ENCODE measurements around the gene OGFR. TPM values are rescaled to one million over a fixed set of nuclear protein-coding genes. Genes with fewer than 3 reads are reported as not detected.

Gene OGFR
- total RNA-seq, 1 donor from 2014 or later, result 31.0 TPM

DNA sequence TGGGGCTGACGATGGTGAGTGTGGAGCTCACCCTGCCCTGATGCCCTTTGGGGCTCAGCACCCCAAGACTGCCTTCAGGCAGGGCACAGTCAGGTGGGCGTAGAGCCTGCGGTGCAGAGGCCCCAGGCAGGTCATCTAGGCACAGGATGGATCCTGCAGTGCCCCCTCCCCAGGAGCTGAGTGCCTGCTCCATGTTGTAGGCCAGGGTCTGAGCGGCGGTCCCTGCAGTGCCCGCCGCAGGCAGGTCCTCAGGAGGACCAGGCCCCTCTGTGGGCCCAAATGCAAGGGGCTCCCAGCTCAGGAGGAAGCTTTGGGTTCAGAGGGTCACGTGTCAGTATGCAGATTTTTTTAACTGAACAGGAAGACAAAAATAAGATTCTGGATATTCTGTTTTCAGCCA, 5.6 kb upstream of the OGFR start:
- no peak overlapping the region for H3K4me3 Mint-ChIP-seq (ENCODE audit: low read depth)
- TF ChIP-seq, protein P1, sequence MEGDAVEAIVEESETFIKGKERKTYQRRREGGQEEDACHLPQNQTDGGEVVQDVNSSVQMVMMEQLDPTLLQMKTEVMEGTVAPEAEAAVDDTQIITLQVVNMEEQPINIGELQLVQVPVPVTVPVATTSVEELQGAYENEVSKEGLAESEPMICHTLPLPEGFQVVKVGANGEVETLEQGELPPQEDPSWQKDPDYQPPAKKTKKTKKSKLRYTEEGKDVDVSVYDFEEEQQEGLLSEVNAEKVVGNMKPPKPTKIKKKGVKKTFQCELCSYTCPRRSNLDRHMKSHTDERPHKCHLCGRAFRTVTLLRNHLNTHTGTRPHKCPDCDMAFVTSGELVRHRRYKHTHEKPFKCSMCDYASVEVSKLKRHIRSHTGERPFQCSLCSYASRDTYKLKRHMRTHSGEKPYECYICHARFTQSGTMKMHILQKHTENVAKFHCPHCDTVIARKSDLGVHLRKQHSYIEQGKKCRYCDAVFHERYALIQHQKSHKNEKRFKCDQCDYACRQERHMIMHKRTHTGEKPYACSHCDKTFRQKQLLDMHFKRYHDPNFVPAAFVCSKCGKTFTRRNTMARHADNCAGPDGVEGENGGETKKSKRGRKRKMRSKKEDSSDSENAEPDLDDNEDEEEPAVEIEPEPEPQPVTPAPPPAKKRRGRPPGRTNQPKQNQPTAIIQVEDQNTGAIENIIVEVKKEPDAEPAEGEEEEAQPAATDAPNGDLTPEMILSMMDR (IDR thresholded peaks at IDR 0.05; ENCODE audit: unreplicated experiment), result no peak
- H3K27ac Mint-ChIP-seq, result no peak overlapping the region
- peaks cover 9% of the 10 kb centered on the region for H3K27me3 Mint-ChIP-seq
- no peaks in the 10 kb centered on the region for H3K9me3 Mint-ChIP-seq (ENCODE audit: low read depth)
- H3K4me1 Mint-ChIP-seq (ENCODE audit: low read depth), result peaks cover 3% of the 10 kb centered on the region
- no peak for DNase-seq (ENCODE audit: low spot score, unreplicated experiment)
- H3K36me3 Mint-ChIP-seq (ENCODE audit: insufficient read depth), result peaks cover 16% of the 10 kb centered on the region

GRCh38 chr20:62799459-62799858, 5.2 kb upstream of the OGFR start:
- TF ChIP-seq, protein P1 (IDR thresholded peaks at IDR 0.05; ENCODE audit: unreplicated experiment), result no peak
- no peak overlapping the region for H3K27ac Mint-ChIP-seq
- peaks cover 3% of the 10 kb centered on the region for H3K4me1 Mint-ChIP-seq (ENCODE audit: low read depth)
- no peak for DNase-seq (ENCODE audit: low spot score, unreplicated experiment)
- peaks cover 16% of the 10 kb centered on the region for H3K36me3 Mint-ChIP-seq (ENCODE audit: insufficient read depth)
- H3K4me3 Mint-ChIP-seq (ENCODE audit: low read depth), result no peak overlapping the region
- peaks cover 11% of the 10 kb centered on the region for H3K27me3 Mint-ChIP-seq
- no peaks in the 10 kb centered on the region for H3K9me3 Mint-ChIP-seq (ENCODE audit: low read depth)

DNA sequence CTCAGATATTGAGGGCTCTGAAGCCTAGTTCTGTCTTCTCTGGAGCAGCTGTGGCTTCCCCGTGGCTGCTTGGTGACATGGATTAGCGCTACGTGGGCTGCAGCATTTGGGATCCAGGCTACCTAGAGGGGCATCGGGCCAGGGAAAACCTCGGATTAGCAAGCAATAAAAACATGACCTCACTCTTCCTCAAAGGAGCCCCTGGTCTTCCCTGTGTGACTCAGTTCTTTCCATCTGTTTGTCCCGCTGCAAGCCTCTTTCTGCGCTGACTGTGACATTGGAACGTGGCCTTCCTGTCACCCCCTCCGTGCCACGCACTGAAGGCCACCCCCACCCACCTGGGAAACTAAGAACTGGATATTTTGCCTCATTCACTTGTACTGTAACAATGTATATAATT, 4.8 kb upstream of the OGFR start:
- TF ChIP-seq, protein P1 (IDR thresholded peaks at IDR 0.05; ENCODE audit: unreplicated experiment), result no peak
- Mint-ChIP-seq H3K27ac (no peak overlapping the region), H3K4me3 (ENCODE audit: low read depth) (no peak overlapping the region), H3K36me3 (ENCODE audit: insufficient read depth) (peaks cover 16% of the 10 kb centered on the region), H3K9me3 (ENCODE audit: low read depth) (no peaks in the 10 kb centered on the region), H3K27me3 (peaks cover 11% of the 10 kb centered on the region), H3K4me1 (ENCODE audit: low read depth) (peaks cover 3% of the 10 kb centered on the region)
- no peak for DNase-seq (ENCODE audit: low spot score, unreplicated experiment)

DNA sequence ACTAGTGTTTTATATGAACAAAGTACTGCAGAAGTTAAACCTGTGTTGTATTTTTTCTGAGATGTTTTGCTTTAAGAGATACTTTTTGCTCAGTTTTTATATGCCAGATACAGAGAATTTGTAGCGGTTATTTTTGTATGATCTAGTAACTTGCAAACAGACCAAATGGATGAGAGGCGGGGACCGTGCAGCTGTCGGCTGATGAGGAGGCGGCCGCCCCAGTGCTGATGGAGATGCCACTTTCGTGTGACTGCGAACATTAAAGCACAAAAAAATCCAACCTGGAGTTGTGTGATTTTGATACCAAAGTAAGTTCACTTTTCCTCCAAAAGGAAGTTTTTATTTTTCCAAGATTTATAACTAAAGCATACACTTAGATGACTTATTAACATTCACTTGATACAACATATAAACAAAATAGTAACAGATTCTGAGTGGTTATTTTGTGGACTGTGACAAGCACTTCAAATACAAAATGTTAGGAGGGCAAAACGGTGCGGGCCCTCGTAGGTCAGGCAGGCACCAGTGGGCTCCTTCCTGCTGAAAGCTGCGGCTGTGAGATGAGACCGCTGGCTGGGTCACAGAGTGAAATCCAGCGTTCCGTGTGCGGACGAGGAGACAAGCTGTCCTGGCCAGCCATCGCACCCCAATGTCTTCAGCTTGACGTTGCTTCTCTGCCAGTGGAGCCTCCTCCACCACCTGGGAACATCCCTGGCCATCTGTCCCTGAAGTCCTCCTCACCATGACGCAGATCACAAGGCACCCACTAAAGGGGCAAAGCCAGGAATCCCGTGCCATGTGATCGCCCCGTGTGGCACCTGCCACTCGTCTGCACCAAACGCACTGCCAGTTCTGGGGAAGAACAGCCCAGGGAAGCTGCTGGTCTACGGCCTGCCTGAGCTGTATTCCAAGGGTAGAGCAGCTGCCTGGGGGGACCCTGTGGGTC, 4.0 kb upstream of the OGFR start:
- H3K27ac Mint-ChIP-seq, result no peak overlapping the region
- no peak overlapping the region for H3K4me3 Mint-ChIP-seq (ENCODE audit: low read depth)
- peaks cover 5% of the 10 kb centered on the region for H3K4me1 Mint-ChIP-seq (ENCODE audit: low read depth)
- TF ChIP-seq, protein P1 (IDR thresholded peaks at IDR 0.05; ENCODE audit: unreplicated experiment), result no peak
- peaks cover 16% of the 10 kb centered on the region for H3K36me3 Mint-ChIP-seq (ENCODE audit: insufficient read depth)
- peaks cover 11% of the 10 kb centered on the region for H3K27me3 Mint-ChIP-seq
- no peaks in the 10 kb centered on the region for H3K9me3 Mint-ChIP-seq (ENCODE audit: low read depth)
- DNase-seq (ENCODE audit: low spot score, unreplicated experiment), result no peak

- TF ChIP-seq, protein P1 (IDR thresholded peaks at IDR 0.05; ENCODE audit: unreplicated experiment), result no peak
- H3K4me1 Mint-ChIP-seq (ENCODE audit: low read depth), result peaks cover 7% of the 10 kb centered on the region
- H3K27ac Mint-ChIP-seq, result no peak overlapping the region
- no peak for DNase-seq (ENCODE audit: low spot score, unreplicated experiment)
- H3K9me3 Mint-ChIP-seq (ENCODE audit: low read depth), result no peaks in the 10 kb centered on the region
- peaks cover 16% of the 10 kb centered on the region for H3K36me3 Mint-ChIP-seq (ENCODE audit: insufficient read depth)
- H3K27me3 Mint-ChIP-seq, result peaks cover 11% of the 10 kb centered on the region
- no peak overlapping the region for H3K4me3 Mint-ChIP-seq (ENCODE audit: low read depth)
These were observed 3.2 kb upstream of the OGFR start for GRCh38 chr20:62801284-62802010.

Data from progenitor cell of endocrine pancreas (in vitro differentiated cells).